ENCODE measurements around the gene SYNE4. TPM values are rescaled to one million over a fixed set of nuclear protein-coding genes. Genes with fewer than 3 reads are reported as not detected.
A peak's percentile ranks its signal among the peaks of the same experiment; 100 is the strongest.

Gene SYNE4
- total and polyA plus RNA-seq, 9 of the 15 experiments (the other 6 are each of a cell fraction or from before 2014, with no cell fraction given): 0.03 to 0.65 (median 0.29) TPM

GRCh38 chr19:35991731-35992450 lies 16.7 kb downstream of the SYNE4 start (continued):
- peak; percentile 38; the same call in 1 of the 2 replicates for TF ChIP-seq RAD51 (IDR thresholded peaks at IDR 0.05; ENCODE audit: borderline replicate concordance, low read depth)
- TF ChIP-seq MTF1 (CRISPR knock-in tag; IDR thresholded peaks at IDR 0.05; ENCODE audit: borderline replicate concordance): no peak
- TF ChIP-seq USF1 (CRISPR knock-in tag; IDR thresholded peaks at IDR 0.05): peak; percentile 51; the same call in 1 of the 2 replicates

DNA sequence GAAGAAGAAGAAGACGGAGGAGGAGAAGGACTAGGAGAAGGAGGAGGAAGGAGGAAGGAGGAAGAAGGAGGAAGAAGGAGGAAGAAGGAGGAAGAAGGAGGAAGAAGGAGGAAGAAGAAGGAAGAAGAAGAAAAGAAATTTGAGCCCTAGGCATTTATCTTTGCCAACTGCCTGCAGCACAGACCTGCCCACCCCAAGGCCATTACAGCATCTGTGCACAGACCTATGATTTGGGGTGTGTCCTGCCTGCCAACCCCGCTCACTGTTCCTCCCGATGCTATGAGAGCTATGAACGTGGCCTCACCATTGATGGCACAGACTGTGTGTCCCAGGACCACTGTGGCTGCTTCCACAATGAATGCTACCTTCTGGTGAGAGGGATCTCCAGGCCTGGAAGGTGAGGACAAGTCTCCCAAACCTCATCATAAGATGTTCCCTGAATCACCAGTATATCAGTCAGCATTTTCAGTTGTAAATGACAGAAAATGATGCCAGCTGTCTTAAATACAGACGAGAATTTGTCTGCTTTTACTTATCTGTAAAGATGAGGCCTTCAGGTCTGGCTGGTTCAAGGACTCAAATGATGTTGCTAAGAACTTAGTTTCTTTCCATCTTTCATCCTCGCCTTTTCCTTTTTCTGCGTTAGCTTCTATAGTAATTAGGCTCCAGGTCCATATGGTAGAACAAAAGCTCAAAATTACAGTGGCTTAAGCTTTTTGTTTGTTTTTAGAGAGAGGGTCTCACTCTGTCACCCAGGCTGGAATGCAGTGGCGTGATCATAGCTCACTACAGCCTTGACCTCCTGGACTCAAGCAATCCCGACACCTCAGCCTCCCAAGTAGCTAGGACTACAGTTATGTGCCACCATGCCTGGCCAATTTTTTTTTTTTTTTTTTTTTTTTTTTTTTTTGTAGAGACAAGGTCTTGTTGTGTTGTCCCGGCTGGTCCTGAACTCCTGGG lies 17.6 kb downstream of the SYNE4 start:
- no peak overlapping the region for H3K9ac ChIP-seq (ENCODE audit: insufficient read depth in 1 of 2, low read depth in 2 of 2, low read length in 2 of 2)
- 30% methylated on average over 10 of the region's 10 CpGs for WGBS (ENCODE audit: insufficient coverage, low coverage, missing lambda C conversion rate)
- no peak overlapping the region for H3K27ac ChIP-seq (ENCODE audit: extremely low read depth, low read depth, low read length)
- peaks cover 6 to 9% of the 10 kb centered on the region in 2 experiments; a peak in 3 of 5 replicates for H3K27me3 ChIP-seq (ENCODE audit: control insufficient read depth in 2 of 2, insufficient read depth in 2 of 2, low read length in 2 of 2)
- no TSS peak for BruUV-seq (replicated peaks)
- TF ChIP-seq NR3C1 (CRISPR knock-in tag; IDR thresholded peaks at IDR 0.05): no peak
- no peak for TF ChIP-seq DEAF1 (CRISPR knock-in tag; IDR thresholded peaks at IDR 0.05)
- no peak for TF ChIP-seq NFATC3 (IDR thresholded peaks at IDR 0.05)
- peak; percentile 23 for TF ChIP-seq RBM25 (IDR thresholded peaks at IDR 0.05; ENCODE audit: low read depth, low read length, severe bottlenecking)
- TF ChIP-seq SOX6 (IDR thresholded peaks at IDR 0.05): no peak
- TF ChIP-seq, protein P1, sequence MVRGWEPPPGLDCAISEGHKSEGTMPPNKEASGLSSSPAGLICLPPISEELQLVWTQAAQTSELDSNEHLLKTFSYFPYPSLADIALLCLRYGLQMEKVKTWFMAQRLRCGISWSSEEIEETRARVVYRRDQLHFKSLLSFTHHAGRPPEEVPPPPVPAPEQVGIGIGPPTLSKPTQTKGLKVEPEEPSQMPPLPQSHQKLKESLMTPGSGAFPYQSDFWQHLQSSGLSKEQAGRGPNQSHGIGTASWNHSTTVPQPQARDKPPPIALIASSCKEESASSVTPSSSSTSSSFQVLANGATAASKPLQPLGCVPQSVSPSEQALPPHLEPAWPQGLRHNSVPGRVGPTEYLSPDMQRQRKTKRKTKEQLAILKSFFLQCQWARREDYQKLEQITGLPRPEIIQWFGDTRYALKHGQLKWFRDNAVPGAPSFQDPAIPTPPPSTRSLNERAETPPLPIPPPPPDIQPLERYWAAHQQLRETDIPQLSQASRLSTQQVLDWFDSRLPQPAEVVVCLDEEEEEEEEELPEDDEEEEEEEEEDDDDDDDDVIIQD (CRISPR knock-in tag; IDR thresholded peaks at IDR 0.05): no peak
- peaks cover 10% of the 10 kb centered on the region for H3K79me2 ChIP-seq (ENCODE audit: control insufficient read depth, insufficient read depth, low read length)
- peaks cover 1% of the 10 kb centered on the region for H3K9me1 ChIP-seq (ENCODE audit: control insufficient read depth, insufficient read depth, low read length)
- in situ Hi-C loops (cut with MboI) (no loop called here), intact Hi-C loops (cut with micrococcal nuclease) (loop anchor here (10.0 kb wide), 1 partner anchor 124 kb away; the partner anchor contains the start of genes OVOL3, POLR2I and TBCB)
- H3K9me3 ChIP-seq (replicated peaks; ENCODE audit: control insufficient read depth, insufficient read depth, low read depth, low read length): peaks cover 3% of the 10 kb centered on the region
- DNase-seq (ENCODE audit: extremely low read depth in 1 of 4, low spot score in 3 of 4) (no peak), FAIRE-seq (no peak), ATAC-seq (no peak)
- peaks cover 3 to 35% of the 10 kb centered on the region in 2 experiments; a peak in 4 of 5 replicates for H3K4me1 ChIP-seq (replicated peaks in 1 of 2; ENCODE audit: control insufficient read depth in 2 of 2, insufficient read depth in 2 of 2, low read length in 2 of 2)
- no peak overlapping the region for H2AFZ ChIP-seq (ENCODE audit: low read depth, low read length)
- ChIA-PET POLR2A (interaction anchor here (0.5 kb wide), 1 partner anchor 82 kb away, joined by 4 read pairs; no protein-coding TSS in a partner anchor), CTCF (ENCODE audit: low intra/inter-chr PET ratio) (no interaction called here)
- H3K4me3 ChIP-seq: no peak overlapping the region
- no peaks in the 10 kb centered on the region for H3K36me3 ChIP-seq (ENCODE audit: control insufficient read depth, insufficient read depth, low read length)
- no peaks in the 10 kb centered on the region for H4K20me1 ChIP-seq (replicated peaks; ENCODE audit: control insufficient read depth, insufficient read depth, low read length)
- H3K4me2 ChIP-seq (ENCODE audit: insufficient read depth, low read length): no peak overlapping the region

Measured in K562 (cell line).